Measurements from ENCODE around the gene TGM5. TPM values are rescaled to one million over a fixed set of nuclear protein-coding genes. Genes with fewer than 3 reads are reported as not detected.
A peak's percentile ranks its signal among the peaks of the same experiment; 100 is the strongest.

TGM5 gene
- total and polyA plus RNA-seq, 2 experiments from 2014 or later: not detected

- TF ChIP-seq REST (IDR thresholded peaks at IDR 0.05; ENCODE audit: unreplicated experiment) (no peak), STAT1 (IDR thresholded peaks at IDR 0.05; ENCODE audit: unreplicated experiment) (no peak), EZH2phosphoT487 (IDR thresholded peaks at IDR 0.05; ENCODE audit: unreplicated experiment) (no peak), ZNF462 (CRISPR knock-in tag; IDR thresholded peaks at IDR 0.05) (no peak)
Measured at GRCh38 chr15:43214592-43215295, 52.0 kb downstream of the TGM5 start (continued).

GRCh38 chr15:43214169-43214568 is 52.6 kb downstream of the TGM5 start:
- DNase-seq (ENCODE audit: low spot score): no peak
- H3K4me3 ChIP-seq: no peak overlapping the region
- H3K79me2 ChIP-seq (replicated peaks; ENCODE audit: insufficient read depth): no peaks in the 10 kb centered on the region
- H2AFZ ChIP-seq: peak overlapping the region; percentile 96; the same call in 1 of the 2 replicates
- H3K36me3 Mint-ChIP-seq (ENCODE audit: low read depth): no peaks in the 10 kb centered on the region
- H3K4me2 ChIP-seq: no peak overlapping the region
- H4K20me1 ChIP-seq (replicated peaks; ENCODE audit: insufficient read depth): no peaks in the 10 kb centered on the region
- H3K27me3 Mint-ChIP-seq (ENCODE audit: insufficient read depth, low read depth, poor library complexity): peaks cover 6% of the 10 kb centered on the region
- H3K27ac Mint-ChIP-seq: no peak overlapping the region; the same call in 1 of the 2 replicates
- no peaks in the 10 kb centered on the region for H3K9me3 Mint-ChIP-seq
- no peaks in the 10 kb centered on the region for H3F3A ChIP-seq (replicated peaks; ENCODE audit: low read depth)
- H3K27ac ChIP-seq (ENCODE audit: low read depth): no peak overlapping the region
- peak; percentile 25; the same call in 2 of the 3 replicates for ATAC-seq
- H3K4me3 Mint-ChIP-seq: no peak overlapping the region
- no peaks in the 10 kb centered on the region for H3K27me3 ChIP-seq (ENCODE audit: insufficient read depth)
- no peaks in the 10 kb centered on the region for H3K9me2 ChIP-seq (ENCODE audit: insufficient read depth)
- no peaks in the 10 kb centered on the region for H3K4me1 ChIP-seq (ENCODE audit: insufficient read depth)
- H3K36me3 ChIP-seq (ENCODE audit: insufficient read depth): no peaks in the 10 kb centered on the region
- peaks cover 13% of the 10 kb centered on the region for H3K4me1 Mint-ChIP-seq
- no peak for TF ChIP-seq REST (IDR thresholded peaks at IDR 0.05; ENCODE audit: unreplicated experiment)
